Activated T-cell treated with anti-CD3 and anti-CD28 coated beads, Interleukin-2, amount 50 U/mL, for 24 hours (primary cell): ENCODE data around the gene RRN3.
A peak's percentile ranks its signal among the peaks of the same experiment; 100 is the strongest.
"Not testable (repeated sequence)": the region's sequence is repeated elsewhere in the genome, so short reads cannot be mapped to it uniquely, and the experiment has no call there.

Experiments
- DNase-seq: peaks from one replicate; pipeline ENCODE4 v3.0.0-alpha.2; 2020
- H3K27ac Mint-ChIP-seq: 2 replicates; pipeline ENCODE4 v1.8.0; 2020; ENCODE audit warnings: mild to moderate bottlenecking, mixed read lengths
- H3K27me3 Mint-ChIP-seq: 2 replicates; pipeline ENCODE4 v1.8.0; 2020; ENCODE audit warnings: mixed read lengths
- H3K36me3 Mint-ChIP-seq: 2 replicates; pipeline ENCODE4 v1.8.0; 2020; ENCODE audit warnings: low read depth, mixed read lengths
- H3K4me1 Mint-ChIP-seq: 2 replicates; pipeline ENCODE4 v1.8.0; 2020; ENCODE audit warnings: low read depth, mixed read lengths
- H3K4me3 Mint-ChIP-seq: 2 replicates; pipeline ENCODE4 v1.8.0; 2020; ENCODE audit warnings: mild to moderate bottlenecking, moderate library complexity, mixed read lengths
- H3K9me3 Mint-ChIP-seq: 2 replicates; pipeline ENCODE4 v1.8.0; 2020; ENCODE audit warnings: mixed read lengths

The RRN3 gene

DNA sequence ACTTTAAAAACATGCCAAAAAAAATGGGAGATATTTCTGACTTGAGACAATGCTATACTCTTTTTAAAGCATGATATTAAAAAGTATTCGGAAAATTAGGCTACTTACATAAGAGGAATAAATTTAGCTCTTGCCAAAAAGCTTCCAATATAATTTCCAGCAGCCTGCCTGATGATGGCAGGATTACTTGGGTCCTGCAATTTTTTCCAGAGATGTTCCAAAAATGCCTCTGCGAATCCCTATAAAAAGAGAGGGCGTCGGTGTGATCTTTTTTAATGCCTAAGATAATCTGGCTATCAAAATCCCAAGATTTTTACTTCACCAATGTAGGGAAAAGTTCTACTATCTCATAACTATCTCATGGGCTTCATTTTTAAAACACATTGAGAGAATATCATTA is 23.1 kb downstream of the RRN3 start:
- not testable (repeated sequence) for H3K4me1 Mint-ChIP-seq, H3K9me3 Mint-ChIP-seq, H3K27ac Mint-ChIP-seq, H3K4me3 Mint-ChIP-seq, DNase-seq, H3K27me3 Mint-ChIP-seq
- H3K36me3 Mint-ChIP-seq, result peaks cover 87% of the 10 kb centered on the region

DNA sequence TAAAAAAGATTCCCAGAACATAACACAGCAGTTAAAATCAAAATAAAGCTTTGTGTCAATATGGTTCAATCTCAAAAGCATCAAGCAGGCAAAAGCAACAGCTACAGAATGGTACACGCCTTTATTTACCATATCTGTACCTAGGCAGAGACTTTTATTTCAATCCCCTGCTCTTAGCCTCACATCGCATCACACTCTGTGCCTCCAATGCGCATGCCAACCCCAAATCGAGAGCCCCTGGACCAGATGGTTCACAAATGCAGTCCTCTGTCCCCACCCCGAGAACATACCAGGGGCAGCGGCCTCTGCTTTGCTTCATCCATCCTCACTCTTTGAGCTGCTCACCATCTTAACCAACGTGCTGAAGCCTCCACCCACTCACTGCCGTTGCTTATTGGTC is 27.4 kb downstream of the RRN3 start:
- peaks cover 85% of the 10 kb centered on the region for H3K36me3 Mint-ChIP-seq
- H3K27ac Mint-ChIP-seq, H3K9me3 Mint-ChIP-seq, DNase-seq, H3K4me3 Mint-ChIP-seq, H3K27me3 Mint-ChIP-seq: not testable (repeated sequence)
- peaks cover 13% of the 10 kb centered on the region for H3K4me1 Mint-ChIP-seq

DNA sequence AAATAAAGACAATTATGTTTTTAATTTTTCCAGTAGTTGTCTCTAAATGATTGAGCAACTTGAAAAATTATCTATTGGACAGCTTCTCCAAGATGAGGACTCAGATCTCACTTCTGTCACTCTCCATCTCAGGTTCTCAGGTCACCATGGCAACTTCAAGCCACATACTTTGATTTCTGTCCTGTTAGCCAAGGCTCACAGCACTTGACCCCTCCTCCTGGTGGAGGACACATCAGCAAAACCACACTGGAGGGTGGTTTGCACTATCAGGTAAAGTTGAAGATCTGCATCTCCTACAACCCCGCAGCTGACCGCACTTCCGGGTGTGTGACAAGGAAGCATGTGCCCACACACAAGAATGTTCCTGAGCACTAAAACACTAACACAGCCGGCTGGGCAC is 28.1 kb downstream of the RRN3 start:
- H3K4me3 Mint-ChIP-seq, DNase-seq, H3K27me3 Mint-ChIP-seq, H3K27ac Mint-ChIP-seq, H3K9me3 Mint-ChIP-seq: not testable (repeated sequence)
- Mint-ChIP-seq H3K36me3 (peaks cover 87% of the 10 kb centered on the region), H3K4me1 (peaks cover 16% of the 10 kb centered on the region)

DNA sequence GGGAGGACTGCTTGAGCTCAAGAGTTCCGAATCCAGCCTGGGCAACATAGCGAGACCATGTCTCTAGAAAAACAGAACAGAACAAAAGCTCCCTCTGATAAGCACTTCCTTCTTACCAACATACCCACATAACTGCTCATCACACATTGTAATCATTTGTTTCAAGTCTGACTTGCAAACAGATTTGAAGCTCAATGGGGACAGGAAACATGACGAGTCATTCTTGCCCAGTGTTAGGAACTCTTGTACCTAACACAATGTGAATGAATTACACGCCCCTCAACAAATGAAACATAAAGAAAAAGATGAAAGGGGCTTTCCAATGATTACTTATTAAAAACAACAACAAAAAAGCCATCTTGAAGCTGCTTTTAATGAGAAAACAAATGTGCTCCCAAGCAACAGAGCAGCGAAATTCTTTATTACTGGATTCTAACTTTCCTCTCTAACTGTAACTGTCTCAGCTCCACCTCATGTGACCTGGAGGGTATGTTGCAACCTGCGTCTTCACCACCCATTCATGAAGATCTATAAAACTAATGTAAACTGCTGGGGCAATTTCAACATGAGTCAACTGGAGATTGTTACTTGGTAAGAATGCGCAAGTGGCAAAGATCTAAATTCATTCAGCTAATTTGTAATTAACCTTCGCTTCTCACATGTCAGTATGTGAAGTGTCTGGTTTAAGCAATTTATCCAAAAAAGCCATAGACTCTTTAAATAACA is 31.8 kb downstream of the RRN3 start:
- H3K4me3 Mint-ChIP-seq, H3K27me3 Mint-ChIP-seq, DNase-seq, H3K9me3 Mint-ChIP-seq: not testable (repeated sequence)
- Mint-ChIP-seq H3K36me3 (peaks cover 88% of the 10 kb centered on the region), H3K4me1 (peaks cover 16% of the 10 kb centered on the region), H3K27ac (peak overlapping the region; percentile 79)

DNA sequence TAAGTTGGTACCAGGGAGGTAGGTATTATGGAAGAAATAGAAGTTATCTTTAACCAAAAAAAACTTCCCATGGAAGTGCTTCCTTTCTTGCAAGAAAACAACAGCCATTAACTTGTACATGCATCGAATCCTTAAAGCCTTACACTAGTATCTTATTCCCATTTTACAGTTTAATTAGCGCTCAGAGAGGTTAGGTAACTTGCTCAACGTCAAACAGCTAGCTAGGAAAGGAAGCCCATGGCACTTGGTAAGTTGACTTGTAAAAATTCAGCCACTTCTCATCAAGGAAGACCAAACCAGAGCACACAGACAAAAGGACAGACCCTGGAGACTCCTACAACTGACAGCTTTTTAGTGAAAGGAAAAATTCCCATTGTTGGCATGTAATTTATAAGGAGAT is 34.7 kb downstream of the RRN3 start:
- Mint-ChIP-seq H3K9me3 (no peaks in the 10 kb centered on the region), H3K36me3 (peaks cover 66% of the 10 kb centered on the region), H3K27ac (no peak overlapping the region), H3K4me3 (no peak overlapping the region), H3K27me3 (no peaks in the 10 kb centered on the region), H3K4me1 (peaks cover 31% of the 10 kb centered on the region)
- DNase-seq, result no peak

DNA sequence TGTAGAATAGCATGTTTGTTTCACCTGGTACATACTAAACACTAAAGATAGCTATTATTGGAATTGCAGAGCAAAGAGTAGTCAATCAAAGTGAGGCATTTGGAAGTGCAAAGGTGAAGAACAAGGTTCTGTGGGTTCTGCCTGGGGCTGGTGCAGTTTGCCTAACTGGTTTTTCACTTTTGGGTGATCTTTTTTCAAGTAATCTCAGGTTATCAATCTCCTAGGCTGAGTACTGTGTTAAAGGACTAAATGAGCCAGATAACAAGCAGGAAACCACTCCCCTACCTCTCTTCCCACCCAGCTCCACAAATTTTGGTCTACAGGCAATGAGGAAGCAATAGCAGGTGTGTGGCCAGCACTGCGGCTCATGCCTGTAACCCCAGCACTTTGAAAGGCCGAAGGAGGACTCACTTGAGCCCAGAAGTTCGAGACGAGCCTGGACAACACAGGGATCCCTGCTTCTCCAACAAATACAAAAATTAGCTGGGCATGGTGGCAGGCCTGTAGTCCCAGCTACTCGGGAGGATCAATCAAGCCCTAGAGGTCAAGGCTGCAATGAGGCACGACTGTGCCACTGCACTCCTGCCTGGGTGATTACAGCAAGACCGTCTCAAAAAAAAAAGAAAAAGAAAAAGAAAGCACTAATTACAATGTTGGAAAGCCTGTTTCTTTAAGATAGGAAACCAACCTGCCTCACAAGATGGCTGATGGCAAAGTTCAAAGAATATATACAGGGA is 36.2 kb downstream of the RRN3 start:
- Mint-ChIP-seq H3K27me3 (no peaks in the 10 kb centered on the region), H3K36me3 (peaks cover 52% of the 10 kb centered on the region), H3K4me1 (peaks cover 33% of the 10 kb centered on the region), H3K27ac (no peak overlapping the region), H3K4me3 (no peak overlapping the region), H3K9me3 (no peaks in the 10 kb centered on the region)
- DNase-seq, result no peak

DNA sequence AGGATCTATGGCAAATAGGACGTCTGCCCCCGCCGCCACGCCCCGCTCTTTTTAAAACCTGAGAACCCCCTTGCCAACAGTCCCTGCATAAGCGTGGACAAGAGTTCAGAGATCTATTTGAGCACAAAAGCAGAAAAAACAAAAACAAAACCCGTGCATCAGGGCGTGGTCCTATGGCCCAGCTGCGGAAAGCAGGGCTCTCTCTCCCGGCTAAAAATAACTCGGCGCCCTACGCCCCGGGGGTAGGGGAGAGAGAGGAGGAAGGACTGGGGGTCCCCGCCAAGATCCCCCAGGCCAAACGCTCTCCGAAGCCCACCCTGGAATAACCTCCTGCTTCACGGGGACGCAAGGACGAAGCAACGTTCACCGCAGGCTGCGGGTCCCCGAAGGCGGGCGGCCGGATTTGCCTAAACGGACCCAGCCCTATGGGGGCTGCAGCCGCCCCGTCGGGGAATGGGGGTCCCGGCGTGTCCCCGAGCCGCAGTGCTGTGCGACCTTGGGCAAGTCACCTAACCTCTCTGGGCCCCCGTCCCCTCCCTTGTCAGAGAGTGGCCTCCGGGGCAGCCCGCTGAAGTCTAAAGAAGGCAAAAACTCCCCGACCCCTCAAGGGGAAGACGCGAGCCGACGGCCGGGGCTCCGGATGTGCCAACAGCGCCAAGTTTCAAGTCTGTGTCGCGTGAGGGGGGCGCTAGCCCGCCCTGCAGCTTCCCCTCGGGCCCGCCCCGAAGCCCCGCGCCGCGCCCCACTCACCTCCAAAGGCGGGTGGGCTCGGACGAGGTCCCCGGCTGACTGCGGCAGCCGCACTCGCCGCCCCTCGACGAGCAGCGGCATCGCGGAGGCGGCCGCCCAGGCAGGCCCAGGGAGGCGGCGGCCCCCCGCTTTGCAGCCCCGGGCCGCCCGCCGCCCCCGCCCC is 38.7 kb downstream of the RRN3 start:
- no peaks in the 10 kb centered on the region for H3K27me3 Mint-ChIP-seq
- peak overlapping the region; percentile 87 for H3K4me3 Mint-ChIP-seq

DNA sequence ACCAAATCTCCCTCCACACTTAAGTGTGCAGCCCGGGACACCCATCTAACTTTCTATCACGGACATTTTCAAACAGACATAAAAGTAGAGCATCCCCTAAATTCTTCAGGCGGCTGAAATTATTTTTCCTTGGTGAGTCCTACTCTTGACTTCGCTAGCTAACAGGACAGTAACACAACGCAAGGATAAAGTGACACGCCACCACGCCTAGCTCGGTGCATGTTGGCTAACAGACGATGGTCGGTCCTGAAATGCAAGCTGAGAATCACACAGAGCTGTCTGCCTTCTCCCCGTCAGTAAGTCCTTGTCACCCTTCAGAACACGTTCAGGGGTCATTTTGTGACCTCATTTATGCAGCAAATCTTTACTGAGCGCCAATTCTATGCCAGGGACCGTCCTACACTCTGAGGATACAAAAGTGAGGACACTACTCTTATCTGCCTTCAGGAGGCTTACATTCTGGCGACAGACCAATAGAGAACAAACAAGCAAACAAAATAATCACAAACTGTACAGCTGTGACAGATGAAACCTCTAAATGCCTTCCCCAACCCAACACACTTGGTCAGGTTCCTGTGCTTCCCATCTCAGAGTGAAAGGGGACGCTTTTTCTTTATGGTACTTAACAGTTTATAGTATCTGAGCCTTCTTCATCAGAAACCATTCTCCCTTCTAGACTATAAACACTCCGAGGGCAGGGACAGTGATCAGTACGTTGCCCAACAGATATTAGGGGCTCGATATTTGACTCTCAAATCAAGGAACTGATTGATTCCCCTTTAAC is 39.5 kb downstream of the RRN3 start:
- peak overlapping the region; percentile 90 for H3K27ac Mint-ChIP-seq
- H3K4me3 Mint-ChIP-seq, result peak overlapping the region; percentile 87
- no peak for DNase-seq
- peaks cover 19% of the 10 kb centered on the region for H3K36me3 Mint-ChIP-seq
- no peaks in the 10 kb centered on the region for H3K27me3 Mint-ChIP-seq
- no peaks in the 10 kb centered on the region for H3K9me3 Mint-ChIP-seq
- H3K4me1 Mint-ChIP-seq, result peaks cover 30% of the 10 kb centered on the region

More for the DNA sequence above, 38.7 kb downstream of the RRN3 start:
- H3K9me3 Mint-ChIP-seq, result no peaks in the 10 kb centered on the region
- peaks cover 28% of the 10 kb centered on the region for H3K36me3 Mint-ChIP-seq
- no peak for DNase-seq
- peaks cover 26% of the 10 kb centered on the region for H3K4me1 Mint-ChIP-seq
- peak overlapping the region; percentile 90 for H3K27ac Mint-ChIP-seq

DNA sequence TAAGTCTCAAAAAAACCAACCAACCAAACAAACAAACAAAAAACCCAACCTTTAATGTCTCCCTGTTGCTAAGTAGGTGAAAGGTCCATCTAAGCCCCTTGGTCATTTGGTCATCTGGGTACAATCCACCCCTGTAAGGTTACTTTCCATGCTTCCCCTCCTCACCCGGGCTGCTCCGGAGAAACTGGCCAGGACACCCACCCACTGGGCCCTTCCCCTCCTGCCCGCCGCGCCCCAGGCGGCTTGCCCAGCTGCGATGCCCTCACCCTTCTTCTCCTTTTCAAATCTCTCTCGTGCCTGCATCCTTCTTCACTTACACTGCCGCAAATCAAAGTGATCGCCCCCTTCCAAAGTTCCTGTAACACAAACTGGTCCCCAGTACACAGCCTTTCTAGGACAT is 40.2 kb downstream of the RRN3 start:
- Mint-ChIP-seq H3K4me3 (peak overlapping the region; percentile 87), H3K27ac (no peak overlapping the region), H3K27me3 (no peaks in the 10 kb centered on the region), H3K9me3 (no peaks in the 10 kb centered on the region), H3K4me1 (peaks cover 30% of the 10 kb centered on the region), H3K36me3 (peaks cover 13% of the 10 kb centered on the region)
- no peak for DNase-seq

DNA sequence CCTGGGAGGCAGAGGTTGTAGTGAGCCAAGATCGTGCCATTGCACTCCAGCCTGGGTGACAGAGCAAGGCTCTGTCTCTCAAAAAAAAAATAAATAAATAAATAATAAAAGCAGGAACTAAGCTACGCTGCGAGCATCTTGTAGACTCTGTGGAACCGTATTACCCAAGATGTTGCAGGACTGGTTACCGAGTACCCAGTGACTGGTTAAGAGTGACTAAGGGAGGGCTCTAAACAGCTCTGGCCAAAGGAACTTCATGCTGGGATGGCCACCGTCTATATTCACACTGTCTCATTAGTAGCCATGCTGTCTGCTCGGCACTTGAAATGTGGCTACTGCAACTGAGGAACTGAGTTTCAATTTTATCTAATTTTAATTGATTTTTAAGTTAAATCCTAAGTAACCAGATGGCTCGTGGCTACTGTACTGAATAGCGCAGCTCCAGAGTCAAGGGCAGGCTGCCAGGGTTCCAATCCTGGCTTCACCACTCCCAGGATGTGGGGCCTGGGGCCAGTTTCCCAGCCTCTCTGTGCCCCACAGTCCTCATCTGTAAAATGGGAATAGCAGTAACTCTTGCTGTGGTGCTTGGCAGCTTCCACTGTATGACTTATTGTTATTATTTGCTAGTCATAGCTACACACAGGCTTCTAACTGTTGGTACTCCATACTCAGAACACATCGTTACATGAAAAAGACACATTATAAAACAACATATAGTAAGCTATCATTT is 41.2 kb downstream of the RRN3 start:
- no peak overlapping the region for H3K27ac Mint-ChIP-seq
- no peaks in the 10 kb centered on the region for H3K27me3 Mint-ChIP-seq
- peaks cover 5% of the 10 kb centered on the region for H3K36me3 Mint-ChIP-seq
- no peak overlapping the region for H3K4me3 Mint-ChIP-seq
- no peaks in the 10 kb centered on the region for H3K9me3 Mint-ChIP-seq
- H3K4me1 Mint-ChIP-seq, result peaks cover 30% of the 10 kb centered on the region
- no peak for DNase-seq

DNA sequence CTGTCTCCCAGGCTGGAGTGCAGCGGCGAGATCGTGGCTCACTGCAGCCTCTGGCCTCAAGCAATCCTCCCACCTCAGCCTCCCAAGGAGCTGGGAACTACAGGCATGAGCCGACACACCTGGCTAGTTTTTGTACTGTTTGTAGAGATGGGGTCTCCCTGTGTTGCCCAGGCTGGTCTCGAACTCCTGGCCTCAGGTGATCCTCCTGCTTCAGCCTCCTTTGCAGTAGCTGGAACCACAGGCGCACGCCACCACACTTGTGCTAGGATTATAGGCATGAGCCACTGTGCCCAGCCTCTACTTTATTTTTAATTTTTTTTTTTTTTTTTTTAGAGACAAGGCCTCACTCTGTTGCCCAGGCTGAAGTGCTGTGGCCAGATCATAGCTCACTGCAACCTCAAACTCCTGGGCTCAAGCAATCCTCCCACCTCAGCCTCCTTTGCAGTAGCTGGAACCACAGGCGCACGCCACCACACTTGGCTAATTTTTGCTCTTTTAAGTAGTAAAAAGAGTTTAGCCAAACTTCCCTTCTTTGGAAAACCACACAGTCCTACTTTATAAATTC is 42.6 kb downstream of the RRN3 start:
- H3K9me3 Mint-ChIP-seq, result no peaks in the 10 kb centered on the region
- peaks cover 11% of the 10 kb centered on the region for H3K36me3 Mint-ChIP-seq
- H3K4me1 Mint-ChIP-seq, result peaks cover 27% of the 10 kb centered on the region
- DNase-seq, result no peak
- H3K4me3 Mint-ChIP-seq, result no peak overlapping the region
- H3K27me3 Mint-ChIP-seq, result no peaks in the 10 kb centered on the region
- H3K27ac Mint-ChIP-seq, result no peak overlapping the region

DNA sequence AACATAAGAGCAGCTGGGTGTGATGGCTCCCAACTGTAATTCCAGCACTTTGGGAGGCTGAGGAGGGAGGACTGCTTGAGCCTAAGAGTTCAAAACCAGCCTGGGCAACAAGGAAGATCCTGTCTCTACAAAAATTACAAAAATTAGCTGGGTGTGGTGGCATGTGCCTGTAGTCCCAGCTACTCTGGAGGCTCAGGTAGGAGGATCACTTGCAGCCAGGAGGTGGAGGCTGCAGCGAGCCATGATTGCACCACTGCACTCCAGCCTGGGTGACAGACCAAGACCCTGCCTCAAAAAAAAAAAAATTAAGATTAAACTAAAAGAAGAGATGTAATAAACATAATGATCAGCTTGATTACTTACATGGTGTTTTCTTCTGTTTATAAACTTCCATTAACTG is 43.6 kb downstream of the RRN3 start:
- H3K36me3 Mint-ChIP-seq, result peaks cover 20% of the 10 kb centered on the region
- H3K27me3 Mint-ChIP-seq, H3K9me3 Mint-ChIP-seq, DNase-seq, H3K4me3 Mint-ChIP-seq, H3K27ac Mint-ChIP-seq: not testable (repeated sequence)
- peaks cover 23% of the 10 kb centered on the region for H3K4me1 Mint-ChIP-seq

DNA sequence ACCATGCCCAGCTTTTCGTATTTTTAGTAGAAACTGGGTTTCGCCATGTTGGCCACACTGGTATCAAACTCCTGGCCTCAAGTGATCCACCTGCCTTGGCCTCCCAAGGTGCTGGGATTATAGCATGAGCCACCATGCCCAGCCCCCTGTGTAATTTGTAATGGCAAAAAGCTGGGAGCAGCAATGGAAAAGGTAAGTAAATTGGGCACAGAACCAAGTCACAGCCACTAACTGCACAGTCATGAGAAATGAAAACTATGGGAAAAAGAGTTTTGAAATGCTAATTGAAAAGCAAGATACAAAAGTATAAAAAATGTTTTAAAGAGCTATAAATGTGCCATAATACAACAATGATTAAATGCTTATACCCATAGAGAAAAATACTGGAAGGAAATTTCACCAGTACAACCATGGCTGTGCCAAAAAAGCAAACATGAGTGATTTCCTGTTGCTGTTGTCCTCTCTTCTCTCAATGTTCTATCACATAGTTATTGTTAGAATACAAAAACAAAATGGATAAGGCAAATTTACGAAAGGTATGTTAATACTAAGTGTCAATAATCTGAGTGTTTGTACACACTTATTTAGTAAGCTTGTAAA is 44.4 kb downstream of the RRN3 start:
- no peak for DNase-seq
- no peaks in the 10 kb centered on the region for H3K27me3 Mint-ChIP-seq
- H3K9me3 Mint-ChIP-seq, result no peaks in the 10 kb centered on the region
- peaks cover 19% of the 10 kb centered on the region for H3K4me1 Mint-ChIP-seq
- H3K27ac Mint-ChIP-seq, result no peak overlapping the region
- peaks cover 17% of the 10 kb centered on the region for H3K36me3 Mint-ChIP-seq
- no peak overlapping the region for H3K4me3 Mint-ChIP-seq
